Fibroblast of mammary gland (primary cell): ENCODE measurements around the gene PRTN3.

Source experiments
- DNase-seq: peaks from one replicate; pipeline ENCODE4 v3.0.0-alpha.2; 2010; ENCODE audit warnings: low read depth
- H3K4me3 ChIP-seq: 2 replicates; pipeline ENCODE4 v1.5.1; 2011; ENCODE audit warnings: low read depth, mild to moderate bottlenecking, low read length, moderate library complexity; ENCODE audit not compliant: control insufficient read depth
- TF ChIP-seq, protein P1 (sequence below): conservative IDR thresholded peaks from 2 replicates; pipeline ENCODE4 v1.5.1; 2011; ENCODE audit warnings: low read depth, low read length, inconsistent platforms; ENCODE audit not compliant: control insufficient read depth, insufficient read depth

Gene PRTN3

GRCh38 chr19:821825-822503, 18.8 kb upstream of the PRTN3 start, which contains the start of gene PLPPR3:
Gene PLPPR3, minus strand, starts transcription at chr19:821955. Its CDS starts 396 bp downstream, at chr19:821559.
- no peak for DNase-seq
- H3K4me3 ChIP-seq: no peak within 1 kb of the TSS
- TF ChIP-seq, protein P1, sequence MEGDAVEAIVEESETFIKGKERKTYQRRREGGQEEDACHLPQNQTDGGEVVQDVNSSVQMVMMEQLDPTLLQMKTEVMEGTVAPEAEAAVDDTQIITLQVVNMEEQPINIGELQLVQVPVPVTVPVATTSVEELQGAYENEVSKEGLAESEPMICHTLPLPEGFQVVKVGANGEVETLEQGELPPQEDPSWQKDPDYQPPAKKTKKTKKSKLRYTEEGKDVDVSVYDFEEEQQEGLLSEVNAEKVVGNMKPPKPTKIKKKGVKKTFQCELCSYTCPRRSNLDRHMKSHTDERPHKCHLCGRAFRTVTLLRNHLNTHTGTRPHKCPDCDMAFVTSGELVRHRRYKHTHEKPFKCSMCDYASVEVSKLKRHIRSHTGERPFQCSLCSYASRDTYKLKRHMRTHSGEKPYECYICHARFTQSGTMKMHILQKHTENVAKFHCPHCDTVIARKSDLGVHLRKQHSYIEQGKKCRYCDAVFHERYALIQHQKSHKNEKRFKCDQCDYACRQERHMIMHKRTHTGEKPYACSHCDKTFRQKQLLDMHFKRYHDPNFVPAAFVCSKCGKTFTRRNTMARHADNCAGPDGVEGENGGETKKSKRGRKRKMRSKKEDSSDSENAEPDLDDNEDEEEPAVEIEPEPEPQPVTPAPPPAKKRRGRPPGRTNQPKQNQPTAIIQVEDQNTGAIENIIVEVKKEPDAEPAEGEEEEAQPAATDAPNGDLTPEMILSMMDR: no peak

DNA sequence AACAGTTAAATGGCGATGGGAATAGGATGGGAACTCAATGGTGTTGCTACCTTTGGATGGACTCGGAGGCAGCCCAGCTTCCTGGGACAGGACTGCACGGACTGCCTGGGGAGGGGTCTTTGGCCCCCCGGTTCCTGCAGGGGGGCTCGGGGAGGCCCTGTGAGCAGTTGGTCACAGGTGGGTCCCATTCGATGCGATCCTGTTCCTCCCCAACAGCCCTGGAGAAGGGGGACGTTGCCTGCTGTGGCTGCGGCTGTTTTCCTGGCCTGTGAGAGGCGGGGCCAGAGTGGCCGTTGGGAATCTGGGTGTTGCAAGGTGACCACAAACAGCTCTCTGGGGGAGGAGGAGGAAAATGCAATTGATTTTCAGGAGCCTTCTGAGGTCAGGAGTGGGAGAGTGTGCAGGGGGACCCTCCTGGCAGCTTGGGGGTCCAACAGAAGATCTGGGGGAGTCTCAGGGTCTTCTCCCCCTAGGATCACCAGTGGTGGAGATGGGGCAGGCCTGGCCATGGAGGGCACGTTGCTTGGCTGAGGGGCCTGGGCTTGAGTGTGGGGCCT, 17.2 kb upstream of the PRTN3 start:
- TF ChIP-seq, protein P1: no peak
- no peak overlapping the region for H3K4me3 ChIP-seq
- no peak for DNase-seq

GRCh38 chr19:824885-825284, 15.9 kb upstream of the PRTN3 start:
- TF ChIP-seq, protein P1: no peak
- no peak for DNase-seq
- H3K4me3 ChIP-seq: no peak overlapping the region

DNA sequence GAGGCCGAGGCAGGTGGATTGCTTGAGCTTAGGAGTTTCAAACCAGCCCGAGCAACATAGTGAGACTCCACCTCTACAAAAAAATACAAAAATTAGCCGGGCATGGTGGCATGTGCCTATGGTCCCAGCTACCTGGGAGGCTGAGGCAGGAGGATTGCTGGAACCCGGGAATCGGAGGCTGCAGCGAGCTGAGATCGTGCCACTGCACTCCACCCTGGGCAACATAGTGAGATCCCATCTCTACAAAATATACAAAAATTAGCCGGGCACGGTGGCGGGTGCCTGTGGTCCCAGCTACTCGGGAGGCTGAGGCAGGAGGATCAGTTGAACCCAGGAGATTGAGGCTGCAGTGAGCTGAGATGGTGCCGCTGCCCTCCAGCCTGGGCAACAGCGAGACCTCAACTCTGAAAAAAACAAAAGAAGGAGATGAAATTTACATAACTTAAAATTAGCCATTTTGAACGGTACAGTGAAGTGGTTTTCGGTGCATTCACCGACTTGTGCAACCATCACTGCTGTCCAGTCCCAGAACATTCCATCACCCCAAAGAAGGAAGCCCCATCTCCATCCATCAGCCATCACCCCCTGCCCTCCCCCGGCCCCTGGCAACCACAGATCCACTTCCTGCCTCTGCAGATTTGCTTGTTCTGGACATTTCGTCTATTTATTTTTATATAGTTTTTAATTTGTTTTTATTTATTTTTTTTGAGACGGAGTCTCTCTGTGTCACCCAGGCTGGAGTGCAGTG, 14.7 kb upstream of the PRTN3 start:
- TF ChIP-seq, protein P1: no peak
- DNase-seq: no peak
- no peak overlapping the region for H3K4me3 ChIP-seq

GRCh38 chr19:827314-827709, 13.5 kb upstream of the PRTN3 start:
- H3K4me3 ChIP-seq: no peak overlapping the region
- DNase-seq: no peak
- TF ChIP-seq, protein P1: no peak

GRCh38 chr19:827710-828321, 13.0 kb upstream of the PRTN3 start, which contains the start of gene AZU1:
Gene AZU1, plus strand, starts transcription at chr19:827837. Its CDS starts 10 bp downstream, at chr19:827847.
- no peak within 1 kb of the TSS for H3K4me3 ChIP-seq
- TF ChIP-seq, protein P1: no peak

More at GRCh38 chr19:827710-828321, 13.0 kb upstream of the PRTN3 start, which contains the start of gene AZU1:
- DNase-seq: no peak
